ENCODE data around the gene LRRC4C. TPM values are rescaled to one million over a fixed set of nuclear protein-coding genes. Genes with fewer than 3 reads are reported as not detected.
A peak's percentile ranks its signal among the peaks of the same experiment; 100 is the strongest.

The LRRC4C gene
- total RNA-seq, 1 donor from 2014 or later: 14.0 TPM

GRCh38 chr11:40746282-40746681 lies 713.2 kb downstream of the LRRC4C start:
- H3K36me3 Mint-ChIP-seq: no peaks in the 10 kb centered on the region
- H3K27me3 Mint-ChIP-seq: no peaks in the 10 kb centered on the region
- TF ChIP-seq, protein P1, sequence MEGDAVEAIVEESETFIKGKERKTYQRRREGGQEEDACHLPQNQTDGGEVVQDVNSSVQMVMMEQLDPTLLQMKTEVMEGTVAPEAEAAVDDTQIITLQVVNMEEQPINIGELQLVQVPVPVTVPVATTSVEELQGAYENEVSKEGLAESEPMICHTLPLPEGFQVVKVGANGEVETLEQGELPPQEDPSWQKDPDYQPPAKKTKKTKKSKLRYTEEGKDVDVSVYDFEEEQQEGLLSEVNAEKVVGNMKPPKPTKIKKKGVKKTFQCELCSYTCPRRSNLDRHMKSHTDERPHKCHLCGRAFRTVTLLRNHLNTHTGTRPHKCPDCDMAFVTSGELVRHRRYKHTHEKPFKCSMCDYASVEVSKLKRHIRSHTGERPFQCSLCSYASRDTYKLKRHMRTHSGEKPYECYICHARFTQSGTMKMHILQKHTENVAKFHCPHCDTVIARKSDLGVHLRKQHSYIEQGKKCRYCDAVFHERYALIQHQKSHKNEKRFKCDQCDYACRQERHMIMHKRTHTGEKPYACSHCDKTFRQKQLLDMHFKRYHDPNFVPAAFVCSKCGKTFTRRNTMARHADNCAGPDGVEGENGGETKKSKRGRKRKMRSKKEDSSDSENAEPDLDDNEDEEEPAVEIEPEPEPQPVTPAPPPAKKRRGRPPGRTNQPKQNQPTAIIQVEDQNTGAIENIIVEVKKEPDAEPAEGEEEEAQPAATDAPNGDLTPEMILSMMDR (conservative IDR thresholded peaks at IDR 0.05): no peak
- no peak overlapping the region for H3K27ac Mint-ChIP-seq
- H3K4me3 Mint-ChIP-seq: no peak overlapping the region
- H3K9me3 Mint-ChIP-seq: no peaks in the 10 kb centered on the region
- DNase-seq (ENCODE audit: extremely low spot score, unreplicated experiment): no peak
- no peaks in the 10 kb centered on the region for H3K4me1 Mint-ChIP-seq (ENCODE audit: unreplicated experiment)

DNA sequence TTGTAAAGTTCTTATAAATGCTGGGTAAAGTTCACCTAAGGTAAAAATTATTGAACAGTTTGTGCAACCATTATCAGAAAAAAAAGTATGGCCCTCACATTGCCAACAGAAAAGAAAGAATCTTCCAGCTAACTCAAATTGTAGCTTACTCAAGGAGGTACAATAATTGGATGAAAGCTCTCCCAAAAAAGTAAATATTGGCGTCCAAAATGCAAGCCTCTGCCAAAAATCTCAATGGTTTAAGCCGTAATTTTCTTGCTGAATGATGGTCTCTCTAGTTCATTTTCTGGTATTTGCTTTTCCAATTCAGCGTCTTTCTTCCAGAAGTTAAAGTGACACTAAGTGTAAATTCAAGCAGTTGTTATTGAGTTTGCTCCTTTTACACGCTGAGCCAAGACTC lies 727.3 kb downstream of the LRRC4C start:
- no peak overlapping the region for H3K27ac Mint-ChIP-seq
- no peak for DNase-seq (ENCODE audit: extremely low spot score, unreplicated experiment)
- H3K36me3 Mint-ChIP-seq: peaks cover 3% of the 10 kb centered on the region
- no peak overlapping the region for H3K4me3 Mint-ChIP-seq
- no peaks in the 10 kb centered on the region for H3K27me3 Mint-ChIP-seq
- H3K9me3 Mint-ChIP-seq: peaks cover 9% of the 10 kb centered on the region
- TF ChIP-seq, protein P1 (conservative IDR thresholded peaks at IDR 0.05): no peak
- H3K4me1 Mint-ChIP-seq (ENCODE audit: unreplicated experiment): no peaks in the 10 kb centered on the region

- Mint-ChIP-seq H3K36me3 (peaks cover under 1% of the 10 kb centered on the region), H3K4me3 (no peak overlapping the region), H3K4me1 (ENCODE audit: unreplicated experiment) (no peaks in the 10 kb centered on the region), H3K27ac (no peak overlapping the region), H3K27me3 (peaks cover 2% of the 10 kb centered on the region), H3K9me3 (peaks cover 4% of the 10 kb centered on the region)
- DNase-seq (ENCODE audit: extremely low spot score, unreplicated experiment): no peak
- TF ChIP-seq, protein P1 (conservative IDR thresholded peaks at IDR 0.05): peak; percentile 83
Observed at GRCh38 chr11:40722179-40722795, 737.2 kb downstream of the LRRC4C start.

DNA sequence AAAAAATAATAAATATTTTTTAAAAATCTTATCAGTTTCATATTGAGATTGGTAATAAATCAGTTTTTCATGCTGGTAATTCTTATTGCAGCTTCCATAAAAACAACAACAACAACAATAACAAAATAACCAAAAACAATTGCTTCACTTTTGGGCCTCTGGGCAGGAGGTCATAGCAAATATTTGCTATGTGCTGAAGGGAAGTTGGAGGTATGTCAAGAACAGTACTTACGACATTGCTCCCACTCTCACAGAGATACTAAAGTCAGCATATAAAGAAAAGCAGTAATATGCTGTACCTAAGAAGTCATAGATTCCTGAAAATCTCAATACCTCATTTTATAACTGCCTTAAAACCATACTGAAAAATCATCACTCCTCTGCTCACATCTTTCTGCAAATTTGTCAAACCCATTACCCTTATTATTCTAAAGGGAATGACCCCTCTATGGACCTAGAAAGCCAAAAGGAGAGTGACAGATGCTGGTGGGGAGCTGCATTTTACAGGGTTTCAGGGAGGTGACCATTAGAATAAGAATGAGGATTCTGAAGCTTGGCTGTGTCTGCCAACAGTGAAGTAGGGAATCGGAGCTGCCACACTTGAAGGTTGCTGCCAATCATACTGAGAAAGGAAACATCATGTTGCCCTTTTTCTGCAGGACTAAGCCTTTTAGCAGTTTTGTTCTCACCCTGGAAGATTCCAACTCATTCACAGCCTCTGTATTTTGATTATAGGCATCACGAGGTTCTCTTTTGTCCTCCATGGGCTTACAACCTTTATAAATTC lies 742.9 kb downstream of the LRRC4C start:
- DNase-seq (ENCODE audit: extremely low spot score, unreplicated experiment): no peak
- Mint-ChIP-seq H3K27ac (no peak overlapping the region), H3K4me3 (no peak overlapping the region), H3K9me3 (no peaks in the 10 kb centered on the region), H3K36me3 (no peaks in the 10 kb centered on the region), H3K27me3 (no peaks in the 10 kb centered on the region), H3K4me1 (ENCODE audit: unreplicated experiment) (no peaks in the 10 kb centered on the region)
- TF ChIP-seq, protein P1 (conservative IDR thresholded peaks at IDR 0.05): no peak

- H3K9me3 Mint-ChIP-seq: no peaks in the 10 kb centered on the region
- no peaks in the 10 kb centered on the region for H3K4me1 Mint-ChIP-seq (ENCODE audit: unreplicated experiment)
- no peak for DNase-seq (ENCODE audit: extremely low spot score, unreplicated experiment)
- TF ChIP-seq, protein P1 (conservative IDR thresholded peaks at IDR 0.05): no peak
- no peak overlapping the region for H3K4me3 Mint-ChIP-seq
- no peak overlapping the region for H3K27ac Mint-ChIP-seq
- H3K27me3 Mint-ChIP-seq: no peaks in the 10 kb centered on the region
- H3K36me3 Mint-ChIP-seq: no peaks in the 10 kb centered on the region
Observed at GRCh38 chr11:40713083-40713482, 746.4 kb downstream of the LRRC4C start.
